CD14-positive monocyte (primary cell): ENCODE measurements around the gene ZSWIM1. TPM values are rescaled to one million over a fixed set of nuclear protein-coding genes. Genes with fewer than 3 reads are reported as not detected.
"Not testable (repeated sequence)": the region's sequence is repeated elsewhere in the genome, so short reads cannot be mapped to it uniquely, and the experiment has no call there.

Experiments
- DNase-seq, 3 donors: peaks; one replicate each; pipeline ENCODE4 v3.0.0-alpha.2; 2011 to 2022
- H2AFZ ChIP-seq: 2 replicates; pipeline ENCODE4 v1.6.0; 2012; ENCODE audit warnings: mild to moderate bottlenecking, low read depth, low read length, inconsistent platforms; ENCODE audit not compliant: insufficient read depth, poor library complexity, severe bottlenecking
- H3K27ac ChIP-seq, 2 donors: 1 replicate in 1 of 2; 2 replicates in 1 of 2; pipeline ENCODE4 v1.5.1; 2012 to 2013; ENCODE audit warnings: low read length in 2 of 2, control low read depth in 1 of 2, inconsistent platforms in 1 of 2, low read depth in 1 of 2, mild to moderate bottlenecking in 1 of 2
- H3K27me3 ChIP-seq, 2 donors: one replicate each; pipeline versions ENCODE4 v1.6.0 to v1.6.1; 2011 to 2013; ENCODE audit warnings: low read length in 2 of 2; ENCODE audit not compliant: control insufficient read depth in 2 of 2, insufficient read depth in 2 of 2
- H3K36me3 ChIP-seq, 2 donors: replicated peaks in 1 of 2; 1 replicate in 1 of 2; 2 replicates in 1 of 2; pipeline versions ENCODE4 v1.5.1 to v1.6.1; 2012 to 2013; ENCODE audit warnings: low read length in 2 of 2, control low read depth in 1 of 2, inconsistent platforms in 1 of 2, mild to moderate bottlenecking in 1 of 2; ENCODE audit not compliant: insufficient read depth in 2 of 2, control insufficient read depth in 1 of 2
- H3K4me1 ChIP-seq, 2 donors: 1 replicate in 1 of 2; 2 replicates in 1 of 2; pipeline versions ENCODE4 v1.5.1 to v1.6.1; 2012 to 2013; ENCODE audit warnings: low read length in 2 of 2, control low read depth in 1 of 2, inconsistent platforms in 1 of 2, mild to moderate bottlenecking in 1 of 2, moderate library complexity in 1 of 2; ENCODE audit not compliant: insufficient read depth in 2 of 2, control insufficient read depth in 1 of 2
- H3K4me2 ChIP-seq: replicated peaks from 2 replicates; pipeline ENCODE3; 2012; ENCODE audit warnings: low read length, moderate library complexity, mild to moderate bottlenecking; ENCODE audit not compliant: poor library complexity, severe bottlenecking; ENCODE audit errors: extremely low read depth
- H3K4me3 ChIP-seq, 3 experiments: fragments of 200-600 bp in 1 of 3; sonication (generic) in 1 of 3; replicated peaks in 1 of 3; 1 replicate in 2 of 3; 2 replicates in 1 of 3; pipeline ENCODE4 v1.5.1; 2011 to 2013; ENCODE audit warnings: low read length in 3 of 3, mild to moderate bottlenecking in 3 of 3, control low read depth in 2 of 3, low read depth in 2 of 3, inconsistent platforms in 1 of 3, moderate library complexity in 1 of 3
- H3K79me2 ChIP-seq: 2 replicates; pipeline ENCODE4 v1.6.0; 2012; ENCODE audit warnings: mild to moderate bottlenecking, control low read depth, inconsistent platforms, low read length, moderate library complexity; ENCODE audit not compliant: insufficient read depth
- H3K9ac ChIP-seq: 2 replicates; pipeline ENCODE4 v1.6.0; 2017; ENCODE audit warnings: low read length, mild to moderate bottlenecking; ENCODE audit not compliant: insufficient read depth, poor library complexity, severe bottlenecking
- H3K9me3 ChIP-seq, 2 donors: replicated peaks in 1 of 2; 1 replicate in 1 of 2; 2 replicates in 1 of 2; pipeline versions ENCODE4 v1.5.1 to v1.6.1; 2012 to 2013; ENCODE audit warnings: low read length in 2 of 2, control low read depth in 1 of 2; ENCODE audit not compliant: control insufficient read depth in 1 of 2, insufficient read depth in 1 of 2
- H4K20me1 ChIP-seq: 2 replicates; pipeline ENCODE4 v1.6.0; 2012; ENCODE audit warnings: mild to moderate bottlenecking, low read length, control low read depth, moderate library complexity; ENCODE audit not compliant: insufficient read depth
- H3K27ac Mint-ChIP-seq, 7 donors: one replicate each; pipeline ENCODE4 v1.8.0; 2020; ENCODE audit warnings: mild to moderate bottlenecking in 7 of 7, mixed read lengths in 7 of 7, moderate library complexity in 6 of 7, inconsistent platforms in 2 of 7
- H3K27me3 Mint-ChIP-seq, 3 donors: one replicate each; pipeline ENCODE4 v1.8.0; 2021 to 2022; ENCODE audit warnings: low read depth in 3 of 3, mild to moderate bottlenecking in 3 of 3, mixed read lengths in 3 of 3, moderate library complexity in 3 of 3, inconsistent platforms in 1 of 3
- H3K36me3 Mint-ChIP-seq, 2 donors: one replicate each; pipeline ENCODE4 v1.8.0; 2020; ENCODE audit warnings: mixed read lengths in 2 of 2, inconsistent platforms in 1 of 2, mild to moderate bottlenecking in 1 of 2
- H3K4me1 Mint-ChIP-seq: one replicate; pipeline ENCODE4 v1.8.0; 2020; ENCODE audit warnings: mild to moderate bottlenecking, mixed read lengths
- H3K4me3 Mint-ChIP-seq, 2 donors: one replicate each; pipeline ENCODE4 v1.8.0; 2020; ENCODE audit warnings: mild to moderate bottlenecking in 2 of 2, mixed read lengths in 2 of 2, moderate library complexity in 1 of 2
- H3K9me3 Mint-ChIP-seq, 7 donors: one replicate each; pipeline ENCODE4 v1.8.0; 2020 to 2022; ENCODE audit warnings: mixed read lengths in 7 of 7, mild to moderate bottlenecking in 6 of 7, moderate library complexity in 6 of 7, inconsistent platforms in 2 of 7
- WGBS: methylation state at CpG from one replicate; pipeline ENCODE4 v1.1.5; 2013; ENCODE audit warnings: missing lambda C conversion rate; ENCODE audit not compliant: insufficient coverage; 5-methylcytosine and 5-hydroxymethylcytosine counted together
- intact Hi-C, 2 donors: fragments of 100-400 bp; cut with micrococcal nuclease; formaldehyde crosslinking; loops; one replicate each; pipeline versions ENCODE4 v1.15.0 to v1.15.1; 2023
- polyA plus RNA-seq, 3 donors: library from polyadenylated mRNA; depleted of rRNA in 1 of 3; unstranded in 2 of 3; stranded (reverse) in 1 of 3; fragments of 300-500 nt in 2 of 3; fragments of >200 nt in 1 of 3; fragmentation: Illumina TruSeq in 2 of 3; gene quantifications; 1 replicate in 2 of 3; 2 replicates in 1 of 3; pipeline ENCODE4 v1.2.3, GENCODE V29; 2012 to 2021
- TF ChIP-seq, protein P1 (sequence below): fragments of 200-600 bp; IDR thresholded peaks from one replicate; pipeline ENCODE4 v1.8.0; 2022; ENCODE audit warnings: antibody characterized with exemption, mild to moderate bottlenecking

The ZSWIM1 gene
- polyA plus RNA-seq, 3 donors, result 2.5 to 2.6 (median 2.5) TPM

- Histone ChIP-seq H3K79me2 (peaks cover 11% of the 10 kb centered on the region), H3K4me3 (no peak overlapping the region), H3K27ac (no peak overlapping the region), H4K20me1 (peaks cover 29% of the 10 kb centered on the region), H3K9me3 (no peaks in the 10 kb centered on the region), H3K4me2 (no peak overlapping the region), H2AFZ (no peak overlapping the region), H3K36me3 (peaks cover 50 to 53% of the 10 kb centered on the region in 2 donors), H3K9ac (no peak overlapping the region), H3K4me1 (peaks cover 0 to under 1% of the 10 kb centered on the region in 2 donors), H3K27me3 (no peaks in the 10 kb centered on the region)
- Mint-ChIP-seq H3K4me3 (no peak overlapping the region), H3K27me3 (no peaks in the 10 kb centered on the region), H3K27ac (peak overlapping the region in 2 of 7 donors; percentile 35 to 47), H3K9me3 (peaks cover 0 to 3% (median 0%) of the 10 kb centered on the region in 7 donors), H3K36me3 (peaks cover 47 to 57% of the 10 kb centered on the region in 2 donors), H3K4me1 (no peaks in the 10 kb centered on the region)
- intact Hi-C loops, result no loop called here
- DNase-seq, result no peak
- WGBS, result 100% methylated on average over 5 of the region's 13 CpGs
- TF ChIP-seq, protein P1, sequence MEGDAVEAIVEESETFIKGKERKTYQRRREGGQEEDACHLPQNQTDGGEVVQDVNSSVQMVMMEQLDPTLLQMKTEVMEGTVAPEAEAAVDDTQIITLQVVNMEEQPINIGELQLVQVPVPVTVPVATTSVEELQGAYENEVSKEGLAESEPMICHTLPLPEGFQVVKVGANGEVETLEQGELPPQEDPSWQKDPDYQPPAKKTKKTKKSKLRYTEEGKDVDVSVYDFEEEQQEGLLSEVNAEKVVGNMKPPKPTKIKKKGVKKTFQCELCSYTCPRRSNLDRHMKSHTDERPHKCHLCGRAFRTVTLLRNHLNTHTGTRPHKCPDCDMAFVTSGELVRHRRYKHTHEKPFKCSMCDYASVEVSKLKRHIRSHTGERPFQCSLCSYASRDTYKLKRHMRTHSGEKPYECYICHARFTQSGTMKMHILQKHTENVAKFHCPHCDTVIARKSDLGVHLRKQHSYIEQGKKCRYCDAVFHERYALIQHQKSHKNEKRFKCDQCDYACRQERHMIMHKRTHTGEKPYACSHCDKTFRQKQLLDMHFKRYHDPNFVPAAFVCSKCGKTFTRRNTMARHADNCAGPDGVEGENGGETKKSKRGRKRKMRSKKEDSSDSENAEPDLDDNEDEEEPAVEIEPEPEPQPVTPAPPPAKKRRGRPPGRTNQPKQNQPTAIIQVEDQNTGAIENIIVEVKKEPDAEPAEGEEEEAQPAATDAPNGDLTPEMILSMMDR, result no peak
Measured at GRCh38 chr20:45899046-45899835, 18.2 kb downstream of the ZSWIM1 start.

GRCh38 chr20:45901332-45901731 is 20.3 kb downstream of the ZSWIM1 start:
- H3K79me2 ChIP-seq, H3K27me3 ChIP-seq, H3K4me1 ChIP-seq, H3K4me1 Mint-ChIP-seq, H3K27me3 Mint-ChIP-seq, H3K4me2 ChIP-seq, DNase-seq, intact Hi-C loops, H3K4me3 ChIP-seq, H3K9me3 Mint-ChIP-seq, H3K4me3 Mint-ChIP-seq, H3K9me3 ChIP-seq, H2AFZ ChIP-seq, H3K27ac Mint-ChIP-seq, H3K27ac ChIP-seq, H3K9ac ChIP-seq: not testable (repeated sequence)
- Histone ChIP-seq H4K20me1 (peaks cover 22% of the 10 kb centered on the region), H3K36me3 (peaks cover 30 to 32% of the 10 kb centered on the region in 2 donors)
- H3K36me3 Mint-ChIP-seq, result peaks cover 29 to 36% of the 10 kb centered on the region in 2 donors
- 90% methylated on average over 2 of the region's 6 CpGs for WGBS
